ENCODE measurements around the gene BTBD17. TPM values are rescaled to one million over a fixed set of nuclear protein-coding genes. Genes with fewer than 3 reads are reported as not detected.
A peak's percentile ranks its signal among the peaks of the same experiment; 100 is the strongest.

Gene BTBD17
- total RNA-seq, 6 donors from 2014 or later: 1.2 TPM; not detected in 5

GRCh38 chr17:74326506-74326905 is 35.2 kb downstream of the BTBD17 start:
- WGBS, 2 donors: 19 to 32% methylated on average over 6 to 9 of the region's 10 CpGs
- H3K4me3 ChIP-seq: peak overlapping the region in 3 of 4 donors; percentile 33 to 49 (median 46)
- ATAC-seq (ENCODE audit: low FRiP score in 2 of 2) (no peak), DNase-seq (no peak)
- no peaks in the 10 kb centered on the region for H3K36me3 ChIP-seq
- H3K27ac ChIP-seq: no peak overlapping the region
- no peaks in the 10 kb centered on the region for H3K9me3 ChIP-seq
- TF ChIP-seq POLR2AphosphoS5 (IDR thresholded peaks at IDR 0.05): no peak
- TF ChIP-seq, protein P1, sequence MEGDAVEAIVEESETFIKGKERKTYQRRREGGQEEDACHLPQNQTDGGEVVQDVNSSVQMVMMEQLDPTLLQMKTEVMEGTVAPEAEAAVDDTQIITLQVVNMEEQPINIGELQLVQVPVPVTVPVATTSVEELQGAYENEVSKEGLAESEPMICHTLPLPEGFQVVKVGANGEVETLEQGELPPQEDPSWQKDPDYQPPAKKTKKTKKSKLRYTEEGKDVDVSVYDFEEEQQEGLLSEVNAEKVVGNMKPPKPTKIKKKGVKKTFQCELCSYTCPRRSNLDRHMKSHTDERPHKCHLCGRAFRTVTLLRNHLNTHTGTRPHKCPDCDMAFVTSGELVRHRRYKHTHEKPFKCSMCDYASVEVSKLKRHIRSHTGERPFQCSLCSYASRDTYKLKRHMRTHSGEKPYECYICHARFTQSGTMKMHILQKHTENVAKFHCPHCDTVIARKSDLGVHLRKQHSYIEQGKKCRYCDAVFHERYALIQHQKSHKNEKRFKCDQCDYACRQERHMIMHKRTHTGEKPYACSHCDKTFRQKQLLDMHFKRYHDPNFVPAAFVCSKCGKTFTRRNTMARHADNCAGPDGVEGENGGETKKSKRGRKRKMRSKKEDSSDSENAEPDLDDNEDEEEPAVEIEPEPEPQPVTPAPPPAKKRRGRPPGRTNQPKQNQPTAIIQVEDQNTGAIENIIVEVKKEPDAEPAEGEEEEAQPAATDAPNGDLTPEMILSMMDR (IDR thresholded peaks at IDR 0.05): no peak
- TF ChIP-seq POLR2A (IDR thresholded peaks at IDR 0.05): no peak
- no peak for TF ChIP-seq EP300 (IDR thresholded peaks at IDR 0.05)
- H3K4me1 ChIP-seq: peaks cover 15 to 21% (median 15%) of the 10 kb centered on the region in 4 donors
- H3K27me3 ChIP-seq: peaks cover 0 to 10% (median 4%) of the 10 kb centered on the region in 4 donors

GRCh38 chr17:74325743-74326379 is 35.8 kb downstream of the BTBD17 start, which contains the start of gene KIF19:
TSS of gene KIF19 (plus strand) at chr17:74326226. CDS start at chr17:74326350, 124 bp downstream.
- TF ChIP-seq POLR2AphosphoS5 (IDR thresholded peaks at IDR 0.05) (peak in 1 of 2 donors; percentile 54), POLR2A (IDR thresholded peaks at IDR 0.05) (no peak)
- Histone ChIP-seq H3K9me3 (no peaks in the 10 kb centered on the region), H3K4me1 (peaks cover 15 to 21% (median 15%) of the 10 kb centered on the region in 4 donors), H3K4me3 (peak within 1 kb of the TSS in 3 of 4 donors; percentile 33 to 49 (median 46)), H3K27ac (peak within 1 kb of the TSS in 3 of 4 donors; percentile 1 to 12 (median 12)), H3K36me3 (no peaks in the 10 kb centered on the region), H3K27me3 (peaks cover 0 to 10% (median 4%) of the 10 kb centered on the region in 4 donors)
- WGBS, 2 donors: 7 to 10% methylated on average over 27 to 29 of the region's 73 CpGs
- DNase-seq (peak; percentile 33 to 91), ATAC-seq (ENCODE audit: low FRiP score in 2 of 2) (peak in 1 of 2 donors; percentile 68)

GRCh38 chr17:74325376-74325742 is 36.3 kb downstream of the BTBD17 start:
- Histone ChIP-seq H3K36me3 (no peaks in the 10 kb centered on the region), H3K27ac (peak overlapping the region in 3 of 4 donors; percentile 1 to 12 (median 12)), H3K4me1 (peaks cover 15 to 21% (median 15%) of the 10 kb centered on the region in 4 donors), H3K27me3 (peaks cover 0 to 10% (median 4%) of the 10 kb centered on the region in 4 donors), H3K4me3 (peak overlapping the region in 3 of 4 donors; percentile 33 to 49 (median 46)), H3K9me3 (no peaks in the 10 kb centered on the region)
- 31 to 60% methylated on average over 2 to 11 of the region's 11 CpGs for WGBS, 2 donors
- ATAC-seq (ENCODE audit: low FRiP score in 2 of 2) (no peak), DNase-seq (no peak)
- no peak for TF ChIP-seq POLR2AphosphoS5 (IDR thresholded peaks at IDR 0.05)
- TF ChIP-seq EP300 (IDR thresholded peaks at IDR 0.05): no peak
- TF ChIP-seq, protein P1 (IDR thresholded peaks at IDR 0.05): no peak

DNA sequence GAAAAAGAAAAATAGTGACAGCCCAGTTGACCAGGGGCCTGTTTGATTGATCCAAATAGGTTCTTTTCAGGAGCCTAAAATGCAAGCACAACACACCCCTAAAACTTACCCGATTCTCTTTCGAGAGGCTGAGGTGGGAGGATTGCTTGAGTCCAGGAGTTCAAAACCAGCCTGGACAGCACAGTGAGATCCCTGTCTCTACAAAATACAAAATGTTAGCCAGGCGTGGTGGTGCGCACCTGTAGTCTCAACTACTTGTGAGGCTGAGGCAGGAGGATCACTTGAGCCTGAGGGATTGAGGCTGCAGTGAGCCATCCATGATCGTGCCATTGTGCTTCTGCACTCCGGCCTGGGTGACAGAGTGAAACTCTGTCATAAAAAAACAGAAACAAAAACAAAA is 37.1 kb downstream of the BTBD17 start:
- H3K4me3 ChIP-seq: no peak overlapping the region
- H3K9me3 ChIP-seq: no peaks in the 10 kb centered on the region
- no peak overlapping the region for H3K27ac ChIP-seq
- H3K4me1 ChIP-seq: peaks cover 15 to 21% (median 15%) of the 10 kb centered on the region in 4 donors
- ATAC-seq (ENCODE audit: low FRiP score in 2 of 2) (no peak), DNase-seq (no peak)
- WGBS, 2 donors: 84 to 94% methylated on average over 6 of the region's 6 CpGs
- TF ChIP-seq EP300 (IDR thresholded peaks at IDR 0.05) (no peak), POLR2AphosphoS5 (IDR thresholded peaks at IDR 0.05) (no peak), POLR2A (IDR thresholded peaks at IDR 0.05) (no peak)
- TF ChIP-seq, protein P1 (IDR thresholded peaks at IDR 0.05): no peak
- H3K36me3 ChIP-seq: no peaks in the 10 kb centered on the region
- peaks cover 0 to 10% (median 4%) of the 10 kb centered on the region in 4 donors for H3K27me3 ChIP-seq

DNA sequence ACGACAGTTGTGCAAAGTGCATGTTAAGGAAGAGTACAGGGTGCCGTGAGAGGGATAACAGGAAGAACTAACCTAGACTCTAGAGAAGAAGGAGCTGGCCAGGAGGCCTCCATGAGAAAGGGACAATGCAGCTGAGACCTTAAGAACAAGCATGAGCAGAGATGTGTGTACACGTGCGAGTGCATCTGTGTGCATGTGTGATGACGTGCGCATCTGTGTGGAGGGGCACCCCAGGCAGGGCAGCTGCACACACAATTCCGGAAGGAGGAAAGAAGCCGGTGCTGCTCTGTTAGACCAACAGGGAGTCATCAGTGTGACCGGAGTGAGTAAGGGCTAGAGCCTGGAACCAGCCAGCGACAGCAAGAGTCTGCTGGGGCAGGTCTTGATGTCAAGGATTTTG is 43.3 kb downstream of the BTBD17 start:
- WGBS, 2 donors: 89 to 93% methylated on average over 10 of the region's 10 CpGs
- no peak for DNase-seq
- no peak for ATAC-seq (ENCODE audit: low FRiP score in 2 of 2)
- TF ChIP-seq POLR2AphosphoS5 (IDR thresholded peaks at IDR 0.05) (no peak), POLR2A (IDR thresholded peaks at IDR 0.05) (no peak), EP300 (IDR thresholded peaks at IDR 0.05) (no peak)
- TF ChIP-seq, protein P1 (IDR thresholded peaks at IDR 0.05): no peak
- H3K4me1 ChIP-seq: no peaks in the 10 kb centered on the region
- H3K27ac ChIP-seq: no peak overlapping the region
- H3K4me3 ChIP-seq: no peak overlapping the region
- H3K9me3 ChIP-seq: no peaks in the 10 kb centered on the region
- no peaks in the 10 kb centered on the region for H3K36me3 ChIP-seq
- no peaks in the 10 kb centered on the region for H3K27me3 ChIP-seq
